ENCODE data around the gene IGF2BP2.
"Not testable (repeated sequence)": the region's sequence is repeated elsewhere in the genome, so short reads cannot be mapped to it uniquely, and the experiment has no call there.

Gene IGF2BP2

DNA sequence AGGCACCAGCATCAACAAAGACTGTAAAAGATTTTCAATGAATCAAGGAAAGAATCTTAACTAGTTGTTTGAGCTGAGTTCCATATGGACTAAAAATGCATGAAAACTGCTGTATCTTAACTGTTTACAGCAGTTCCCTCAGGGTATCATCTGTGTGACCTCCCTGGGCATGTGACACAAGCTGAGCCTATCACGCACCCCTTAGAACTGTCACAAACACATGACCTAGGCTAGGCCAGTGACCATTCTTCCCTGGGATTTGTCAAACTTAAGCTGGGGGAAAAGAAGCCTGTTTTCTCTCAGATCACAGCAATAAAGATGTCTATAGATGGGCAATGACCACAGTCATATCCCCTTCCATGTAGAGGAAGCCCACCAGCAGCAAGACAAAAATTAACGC, 35.7 kb downstream of the IGF2BP2 start:
- TF ChIP-seq, protein P1, sequence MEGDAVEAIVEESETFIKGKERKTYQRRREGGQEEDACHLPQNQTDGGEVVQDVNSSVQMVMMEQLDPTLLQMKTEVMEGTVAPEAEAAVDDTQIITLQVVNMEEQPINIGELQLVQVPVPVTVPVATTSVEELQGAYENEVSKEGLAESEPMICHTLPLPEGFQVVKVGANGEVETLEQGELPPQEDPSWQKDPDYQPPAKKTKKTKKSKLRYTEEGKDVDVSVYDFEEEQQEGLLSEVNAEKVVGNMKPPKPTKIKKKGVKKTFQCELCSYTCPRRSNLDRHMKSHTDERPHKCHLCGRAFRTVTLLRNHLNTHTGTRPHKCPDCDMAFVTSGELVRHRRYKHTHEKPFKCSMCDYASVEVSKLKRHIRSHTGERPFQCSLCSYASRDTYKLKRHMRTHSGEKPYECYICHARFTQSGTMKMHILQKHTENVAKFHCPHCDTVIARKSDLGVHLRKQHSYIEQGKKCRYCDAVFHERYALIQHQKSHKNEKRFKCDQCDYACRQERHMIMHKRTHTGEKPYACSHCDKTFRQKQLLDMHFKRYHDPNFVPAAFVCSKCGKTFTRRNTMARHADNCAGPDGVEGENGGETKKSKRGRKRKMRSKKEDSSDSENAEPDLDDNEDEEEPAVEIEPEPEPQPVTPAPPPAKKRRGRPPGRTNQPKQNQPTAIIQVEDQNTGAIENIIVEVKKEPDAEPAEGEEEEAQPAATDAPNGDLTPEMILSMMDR (IDR thresholded peaks at IDR 0.05; ENCODE audit: low read depth, low read length, missing control alignments), result no peak
- H3K4me3 ChIP-seq (replicated peaks; ENCODE audit: low read depth, low read length), result no peak overlapping the region
- no peak for DNase-seq (ENCODE audit: extremely low read depth, low read depth)

DNA sequence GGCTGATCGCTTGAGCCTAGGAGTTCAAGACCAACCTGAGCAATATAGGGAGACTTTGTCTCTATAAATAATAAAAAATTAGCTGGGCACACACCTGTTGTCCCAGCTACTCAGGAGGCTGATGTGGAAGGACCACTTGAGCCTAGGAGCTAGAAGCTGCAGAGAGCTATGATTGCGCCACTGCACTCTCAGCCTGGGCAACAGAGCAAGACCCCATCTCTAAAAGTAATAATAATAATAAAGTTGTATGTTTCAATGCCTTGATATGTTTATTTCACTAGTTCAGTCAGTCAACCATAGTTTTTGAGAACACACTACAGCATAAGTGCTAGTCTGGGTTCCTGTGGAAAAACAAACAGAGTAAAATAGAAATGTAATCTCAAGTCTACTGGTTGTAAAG, 36.5 kb downstream of the IGF2BP2 start:
- TF ChIP-seq, protein P1 (IDR thresholded peaks at IDR 0.05; ENCODE audit: low read depth, low read length, missing control alignments), result no peak
- DNase-seq (ENCODE audit: extremely low read depth, low read depth), result no peak
- no peak overlapping the region for H3K4me3 ChIP-seq (replicated peaks; ENCODE audit: low read depth, low read length)

DNA sequence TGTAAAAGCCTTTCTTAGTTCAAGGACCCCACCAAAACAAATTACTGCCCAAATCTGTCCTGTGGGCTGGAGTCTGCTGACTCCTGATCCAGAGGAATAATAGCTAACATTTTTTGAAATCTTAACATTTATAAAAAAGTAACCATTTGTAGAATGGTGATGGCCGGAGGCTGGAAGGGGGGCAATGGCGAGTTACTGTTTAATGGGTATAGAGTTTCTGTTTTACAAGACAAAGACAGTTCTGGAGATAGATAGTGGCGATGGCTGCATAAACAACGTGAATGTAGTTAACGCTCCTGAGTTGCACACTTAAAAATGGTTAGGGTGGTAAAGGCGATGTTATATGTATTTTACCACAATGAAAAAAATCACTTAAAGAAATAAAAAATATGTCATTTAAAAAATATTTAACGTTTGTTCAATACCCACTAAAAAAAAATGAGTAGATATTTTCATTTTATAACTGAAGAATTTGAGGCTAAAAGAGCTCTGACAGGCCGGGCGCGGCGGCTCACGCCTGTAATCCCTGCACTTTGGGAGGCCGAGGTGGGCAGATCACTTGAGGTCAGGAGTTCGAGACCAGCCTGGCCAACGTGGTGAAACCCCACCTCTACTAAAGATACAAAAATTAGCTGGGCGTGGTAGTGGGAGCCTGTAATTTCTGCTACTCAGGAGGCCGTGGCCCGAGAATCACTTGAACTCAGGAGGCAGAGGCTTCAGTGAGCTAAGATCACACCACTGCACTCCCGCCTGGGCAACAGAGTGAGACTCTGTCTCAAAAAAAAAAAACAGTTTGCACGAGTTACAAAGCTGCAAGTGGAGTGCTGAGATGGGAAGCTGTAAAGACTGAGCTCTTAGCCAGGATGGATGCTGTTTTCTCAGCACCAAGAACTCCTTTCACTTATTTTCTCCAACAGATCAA, 37.6 kb downstream of the IGF2BP2 start:
- no peak overlapping the region for H3K4me3 ChIP-seq (replicated peaks; ENCODE audit: low read depth, low read length)
- TF ChIP-seq, protein P1 (IDR thresholded peaks at IDR 0.05; ENCODE audit: low read depth, low read length, missing control alignments), result no peak
- DNase-seq (ENCODE audit: extremely low read depth, low read depth), result no peak

DNA sequence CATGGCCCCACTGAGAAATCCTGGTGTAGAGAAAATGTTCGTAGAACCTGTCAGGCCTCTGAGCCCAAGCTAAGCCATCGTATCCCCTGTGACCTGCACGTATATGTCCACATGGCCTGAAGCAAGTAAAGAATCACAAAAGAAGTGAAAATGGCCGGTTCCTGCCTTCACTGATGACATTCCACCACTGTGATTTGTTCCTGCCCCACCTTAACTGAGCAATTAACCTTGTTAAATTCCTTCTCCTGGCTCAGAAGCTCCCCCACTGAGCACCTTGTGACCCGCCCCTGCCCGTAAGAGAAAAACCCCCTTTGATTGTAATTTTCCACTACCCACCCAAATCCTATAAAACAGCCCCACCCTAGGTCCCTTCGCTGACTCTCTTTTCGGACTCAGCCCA, 38.6 kb downstream of the IGF2BP2 start:
- not testable (repeated sequence) for DNase-seq (ENCODE audit: extremely low read depth, low read depth); H3K4me3 ChIP-seq (replicated peaks; ENCODE audit: low read depth, low read length)

DNA sequence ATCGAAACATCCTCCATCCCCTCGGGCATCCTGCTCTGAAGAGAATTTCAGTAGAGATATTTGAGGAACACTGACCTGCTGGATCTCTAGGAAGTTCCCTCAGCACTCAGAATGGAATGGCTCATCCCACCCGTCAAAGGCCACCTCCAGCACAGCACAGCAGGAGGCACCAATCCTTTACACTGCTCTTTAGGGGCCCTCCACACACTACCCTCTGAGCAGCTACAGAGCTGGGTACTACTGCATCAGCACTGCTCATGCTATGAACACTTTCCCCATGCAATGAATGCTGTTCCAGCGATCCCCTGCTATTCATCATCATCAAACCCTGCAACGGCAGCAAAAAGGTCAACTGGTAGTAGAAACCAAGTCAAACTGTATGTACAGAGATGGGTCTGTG, 40.5 kb downstream of the IGF2BP2 start:
- DNase-seq (ENCODE audit: extremely low read depth, low read depth), result no peak
- no peak overlapping the region for H3K4me3 ChIP-seq (replicated peaks; ENCODE audit: low read depth, low read length)
- TF ChIP-seq, protein P1 (IDR thresholded peaks at IDR 0.05; ENCODE audit: low read depth, low read length, missing control alignments), result no peak

DNA sequence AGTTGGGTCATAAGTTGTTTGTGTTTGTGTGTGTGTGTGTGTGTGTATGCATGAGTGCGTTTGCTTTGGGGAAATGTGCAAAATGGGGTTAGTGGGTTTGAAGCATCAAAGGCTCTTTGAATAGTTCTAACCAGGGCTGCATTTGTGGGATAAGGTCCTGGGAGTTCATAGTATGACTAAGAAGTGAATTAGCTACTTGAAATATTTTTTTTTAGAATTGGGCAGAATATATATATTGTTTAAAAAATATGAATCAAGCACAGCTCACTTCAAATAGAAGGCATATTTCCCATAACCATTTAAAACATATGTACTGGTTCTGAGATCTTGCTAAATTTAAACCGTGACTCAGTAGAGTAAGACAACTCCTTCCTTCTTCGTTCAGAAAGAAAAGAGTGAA, 43.1 kb downstream of the IGF2BP2 start:
- TF ChIP-seq, protein P1 (IDR thresholded peaks at IDR 0.05; ENCODE audit: low read depth, low read length, missing control alignments), result no peak
- no peak for DNase-seq (ENCODE audit: extremely low read depth, low read depth)
- H3K4me3 ChIP-seq (replicated peaks; ENCODE audit: low read depth, low read length), result no peak overlapping the region

DNA sequence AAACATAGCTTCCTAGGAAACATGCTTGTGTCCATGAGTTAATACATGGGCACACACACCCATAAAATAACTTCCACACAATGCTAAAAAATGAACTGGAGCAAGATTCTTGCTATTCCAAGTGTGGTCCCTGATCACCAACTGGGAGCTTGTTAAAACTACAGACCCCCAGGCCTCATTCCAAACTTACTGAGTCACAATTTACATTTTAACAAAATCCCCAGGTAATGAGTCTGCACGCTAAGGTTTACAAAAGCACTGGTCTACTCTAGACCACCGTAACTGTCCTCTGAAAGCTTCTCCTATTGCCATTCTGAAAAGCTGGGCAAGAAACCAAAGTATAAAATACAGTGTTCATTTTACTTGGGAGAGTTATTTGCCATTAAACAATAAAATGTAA, 45.4 kb downstream of the IGF2BP2 start:
- TF ChIP-seq, protein P1 (IDR thresholded peaks at IDR 0.05; ENCODE audit: low read depth, low read length, missing control alignments), result no peak
- no peak for DNase-seq (ENCODE audit: extremely low read depth, low read depth)
- no peak overlapping the region for H3K4me3 ChIP-seq (replicated peaks; ENCODE audit: low read depth, low read length)
